OCI-LY1 (cell line): ENCODE data around the gene RNPS1.
"Not testable (repeated sequence)": the region's sequence is repeated elsewhere in the genome, so short reads cannot be mapped to it uniquely, and the experiment has no call there.

Experiments
- CTCF ChIP-seq: fragments of 200-600 bp; sonication (generic), shearing (Covaris generic); IDR thresholded peaks from 2 replicates; pipeline ENCODE4 v1.5.1; 2017; ENCODE audit warnings: mild to moderate bottlenecking, antibody characterized with exemption, low read length, moderate library complexity, mixed read lengths
- EZH2 ChIP-seq: fragments of 200-600 bp; sonication (generic), shearing (Covaris generic); IDR thresholded peaks from 2 replicates; pipeline ENCODE4 v1.8.0; 2017; ENCODE audit warnings: borderline replicate concordance, mixed run types, mild to moderate bottlenecking, antibody characterized with exemption, low read length, moderate library complexity, mixed read lengths

DNA sequence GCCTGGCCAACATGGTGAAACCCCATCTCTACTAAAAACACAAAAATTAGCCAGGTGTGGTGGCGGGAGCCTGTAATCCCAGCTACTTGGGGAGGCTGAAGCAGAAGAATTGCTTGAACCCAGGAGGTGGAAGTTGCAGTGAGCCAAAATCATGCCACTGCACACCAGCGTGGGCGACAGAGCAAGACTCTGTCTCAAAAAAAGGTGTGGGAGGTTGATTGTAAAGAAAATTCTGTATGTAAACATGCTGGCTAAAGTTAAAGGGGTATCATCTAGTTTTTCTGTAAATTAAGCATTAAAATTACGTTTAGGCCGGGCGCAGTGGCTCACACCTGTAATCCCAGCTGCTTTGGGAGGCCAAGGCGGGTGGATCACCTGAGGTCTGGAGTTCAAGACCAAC lies 9.4 kb downstream of the RNPS1 start:
- TF ChIP-seq CTCF, EZH2: not testable (repeated sequence)
